ENCODE results near the gene PCBP3. TPM values are rescaled to one million over a fixed set of nuclear protein-coding genes. Genes with fewer than 3 reads are reported as not detected.

PCBP3 gene
- total and polyA plus RNA-seq, 2 experiments from 2014 or later = 3.4 to 4.3 TPM

DNA sequence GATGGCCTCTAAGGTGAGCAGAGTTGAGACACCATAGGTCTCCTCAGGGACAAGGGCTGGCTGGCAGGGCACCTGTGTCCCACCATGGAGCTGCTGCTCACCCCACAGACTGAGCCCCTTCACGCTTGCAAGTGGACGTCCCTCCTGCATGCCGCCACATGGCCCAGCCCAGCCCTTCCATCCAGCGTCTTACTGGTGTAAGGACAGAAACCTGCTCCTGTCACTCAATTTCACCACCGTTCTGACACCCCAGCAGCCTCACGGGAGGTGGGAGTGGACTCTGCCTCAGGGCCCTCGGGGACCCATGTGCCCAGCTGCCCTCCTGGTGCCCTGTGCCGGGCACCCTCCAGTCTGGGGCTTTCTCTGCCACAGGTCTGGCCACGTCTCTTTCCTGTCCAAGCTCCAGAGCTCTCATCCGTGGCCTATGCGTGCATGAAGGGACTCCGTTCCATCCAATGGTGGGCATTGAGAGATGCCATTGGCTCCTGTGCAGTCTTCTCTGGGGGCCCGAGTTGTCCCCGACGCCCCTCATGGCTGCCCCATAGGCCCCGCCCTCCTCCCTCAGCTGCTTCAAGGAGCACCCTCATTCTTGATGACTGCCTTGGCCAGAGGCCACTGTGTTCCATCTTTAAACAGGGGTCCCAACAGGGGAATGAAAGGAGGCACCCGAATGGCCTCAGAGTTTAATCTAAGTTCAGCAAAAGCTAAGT lies 295.4 kb downstream of the PCBP3 start:
- Histone ChIP-seq H3K9me3 (ENCODE audit: low read depth) (no peaks in the 10 kb centered on the region), H3K36me3 (no peaks in the 10 kb centered on the region), H3K4me3 (no peak overlapping the region), H3K27ac (no peak overlapping the region), H3K4me1 (ENCODE audit: low read depth) (no peaks in the 10 kb centered on the region), H3K27me3 (no peaks in the 10 kb centered on the region)
- DNase-seq (ENCODE audit: low read depth in 1 of 2, low spot score in 1 of 2) = no peak
- TF ChIP-seq, protein P1, sequence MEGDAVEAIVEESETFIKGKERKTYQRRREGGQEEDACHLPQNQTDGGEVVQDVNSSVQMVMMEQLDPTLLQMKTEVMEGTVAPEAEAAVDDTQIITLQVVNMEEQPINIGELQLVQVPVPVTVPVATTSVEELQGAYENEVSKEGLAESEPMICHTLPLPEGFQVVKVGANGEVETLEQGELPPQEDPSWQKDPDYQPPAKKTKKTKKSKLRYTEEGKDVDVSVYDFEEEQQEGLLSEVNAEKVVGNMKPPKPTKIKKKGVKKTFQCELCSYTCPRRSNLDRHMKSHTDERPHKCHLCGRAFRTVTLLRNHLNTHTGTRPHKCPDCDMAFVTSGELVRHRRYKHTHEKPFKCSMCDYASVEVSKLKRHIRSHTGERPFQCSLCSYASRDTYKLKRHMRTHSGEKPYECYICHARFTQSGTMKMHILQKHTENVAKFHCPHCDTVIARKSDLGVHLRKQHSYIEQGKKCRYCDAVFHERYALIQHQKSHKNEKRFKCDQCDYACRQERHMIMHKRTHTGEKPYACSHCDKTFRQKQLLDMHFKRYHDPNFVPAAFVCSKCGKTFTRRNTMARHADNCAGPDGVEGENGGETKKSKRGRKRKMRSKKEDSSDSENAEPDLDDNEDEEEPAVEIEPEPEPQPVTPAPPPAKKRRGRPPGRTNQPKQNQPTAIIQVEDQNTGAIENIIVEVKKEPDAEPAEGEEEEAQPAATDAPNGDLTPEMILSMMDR (IDR thresholded peaks at IDR 0.05; ENCODE audit: low read depth, low read length) = no peak

DNA sequence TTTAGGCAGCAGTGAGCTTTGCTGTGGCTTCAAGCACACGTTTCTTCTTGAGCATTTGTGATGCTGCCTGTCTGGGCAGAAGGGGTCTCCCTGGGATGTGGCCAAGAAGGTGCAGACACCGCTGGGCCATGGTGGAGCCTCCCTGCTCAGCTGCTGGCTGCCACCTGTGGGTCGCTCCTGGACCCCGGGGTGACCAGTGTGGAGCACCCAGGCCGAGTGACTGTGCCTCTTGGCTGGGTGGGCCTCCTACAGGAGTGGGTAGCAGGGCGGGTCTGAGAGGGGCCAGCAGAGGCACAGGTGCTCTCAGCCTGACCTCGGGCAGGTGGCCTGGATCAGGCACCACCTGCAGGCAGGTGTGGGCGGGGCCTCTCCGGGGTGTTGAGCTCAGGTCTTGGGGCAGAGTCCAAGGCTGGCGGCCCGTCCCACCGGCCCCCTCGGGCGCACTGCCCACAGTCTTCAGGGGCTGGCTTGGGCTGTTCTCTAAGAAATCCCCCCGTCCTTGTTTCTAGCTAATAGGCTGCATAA lies 296.1 kb downstream of the PCBP3 start:
- no peak overlapping the region for H3K4me3 ChIP-seq
- no peaks in the 10 kb centered on the region for H3K4me1 ChIP-seq (ENCODE audit: low read depth)
- TF ChIP-seq, protein P1 (IDR thresholded peaks at IDR 0.05; ENCODE audit: low read depth, low read length) = no peak
- no peaks in the 10 kb centered on the region for H3K36me3 ChIP-seq
- no peak for DNase-seq (ENCODE audit: low read depth in 1 of 2, low spot score in 1 of 2)
- no peaks in the 10 kb centered on the region for H3K9me3 ChIP-seq (ENCODE audit: low read depth)
- no peaks in the 10 kb centered on the region for H3K27me3 ChIP-seq
- no peak overlapping the region for H3K27ac ChIP-seq

DNA sequence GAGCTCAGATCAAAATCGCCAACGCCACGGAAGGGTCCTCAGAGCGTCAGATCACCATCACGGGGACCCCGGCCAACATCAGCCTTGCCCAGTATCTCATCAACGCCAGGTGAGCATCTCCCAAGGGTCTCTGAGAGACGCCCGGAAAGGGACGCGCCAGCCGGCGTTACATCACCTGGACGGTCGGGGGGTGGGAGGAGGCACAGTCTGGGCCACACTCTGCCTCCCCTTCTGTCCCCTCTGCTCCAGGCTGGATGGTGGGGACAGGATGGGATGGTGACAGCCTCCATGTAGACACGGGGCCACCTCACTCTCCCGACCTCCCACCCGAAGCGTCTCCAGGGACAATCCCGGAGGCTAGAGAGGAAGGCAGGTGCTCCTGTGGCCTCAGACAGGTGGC lies 296.6 kb downstream of the PCBP3 start:
- TF ChIP-seq, protein P1 (IDR thresholded peaks at IDR 0.05; ENCODE audit: low read depth, low read length) = no peak

DNA sequence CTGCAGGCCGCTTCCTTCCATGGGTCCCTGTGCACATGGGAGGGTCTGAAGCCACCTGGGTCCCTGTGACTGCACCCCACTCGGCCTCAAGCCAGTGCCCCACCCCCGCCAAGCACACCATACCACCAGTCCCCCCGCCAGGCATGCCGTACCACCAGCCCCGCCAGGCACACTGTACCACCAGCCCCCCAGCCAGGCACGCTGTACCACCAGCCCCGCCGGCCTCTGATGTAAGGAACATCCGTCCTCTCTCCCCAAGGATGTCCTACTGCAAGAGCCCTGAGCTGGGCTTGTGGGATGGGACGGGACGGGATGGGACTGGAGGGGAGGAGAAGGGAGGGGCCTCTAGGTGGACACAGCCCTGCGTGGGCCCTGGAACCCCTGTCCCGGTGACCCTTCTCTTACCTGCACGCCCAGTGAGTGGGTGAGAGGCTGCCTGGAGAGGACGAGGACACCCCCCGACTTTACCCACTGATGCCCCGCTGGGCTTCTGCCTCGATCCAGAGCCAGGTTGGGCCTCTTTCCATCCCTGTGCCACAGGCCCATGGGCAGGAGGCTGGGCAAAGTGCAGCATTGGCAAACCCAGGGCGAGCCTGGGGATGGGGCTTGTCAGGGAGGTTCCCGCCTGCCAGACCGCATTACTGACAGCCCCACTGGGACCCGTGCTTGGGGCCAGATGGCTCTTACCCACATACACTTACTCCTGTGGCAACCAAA lies 297.3 kb downstream of the PCBP3 start:
- Histone ChIP-seq H3K27ac (no peak overlapping the region), H3K4me1 (ENCODE audit: low read depth) (no peaks in the 10 kb centered on the region), H3K4me3 (no peak overlapping the region), H3K27me3 (no peaks in the 10 kb centered on the region), H3K9me3 (ENCODE audit: low read depth) (no peaks in the 10 kb centered on the region), H3K36me3 (no peaks in the 10 kb centered on the region)
- DNase-seq (ENCODE audit: low read depth in 1 of 2, low spot score in 1 of 2) = no peak
- TF ChIP-seq, protein P1 (IDR thresholded peaks at IDR 0.05; ENCODE audit: low read depth, low read length) = no peak

More for the DNA sequence above, 296.6 kb downstream of the PCBP3 start:
- Histone ChIP-seq H3K27ac (no peak overlapping the region), H3K36me3 (no peaks in the 10 kb centered on the region), H3K9me3 (ENCODE audit: low read depth) (no peaks in the 10 kb centered on the region), H3K4me1 (ENCODE audit: low read depth) (no peaks in the 10 kb centered on the region), H3K27me3 (no peaks in the 10 kb centered on the region), H3K4me3 (no peak overlapping the region)
- DNase-seq (ENCODE audit: low read depth in 1 of 2, low spot score in 1 of 2) = no peak

DNA sequence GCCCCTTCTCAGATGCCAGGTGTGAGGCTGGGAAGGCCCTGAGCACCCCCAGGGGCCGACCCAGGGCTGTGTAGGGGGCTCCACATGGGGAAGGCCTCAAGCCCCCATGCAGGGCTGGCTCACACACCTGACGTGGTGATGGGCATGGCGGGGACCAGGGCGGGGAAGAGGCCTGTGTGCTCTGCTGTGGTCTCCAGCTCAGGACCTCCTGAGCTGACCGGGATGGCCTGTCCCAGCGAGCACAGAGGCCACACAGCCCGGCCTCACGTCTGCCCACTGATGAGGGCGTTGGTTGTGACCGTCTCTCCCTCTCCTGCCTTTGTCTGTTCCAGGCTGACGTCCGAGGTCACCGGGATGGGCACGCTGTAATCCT lies 297.8 kb downstream of the PCBP3 start:
- Histone ChIP-seq H3K9me3 (ENCODE audit: low read depth) (no peaks in the 10 kb centered on the region), H3K4me3 (no peak overlapping the region), H3K4me1 (ENCODE audit: low read depth) (no peaks in the 10 kb centered on the region), H3K36me3 (no peaks in the 10 kb centered on the region), H3K27me3 (no peaks in the 10 kb centered on the region), H3K27ac (no peak overlapping the region)
- DNase-seq (ENCODE audit: low read depth in 1 of 2, low spot score in 1 of 2) = no peak
- TF ChIP-seq, protein P1 (IDR thresholded peaks at IDR 0.05; ENCODE audit: low read depth, low read length) = no peak
